Measurements from ENCODE around the gene EIF4EBP2.

EIF4EBP2 gene, protein sequence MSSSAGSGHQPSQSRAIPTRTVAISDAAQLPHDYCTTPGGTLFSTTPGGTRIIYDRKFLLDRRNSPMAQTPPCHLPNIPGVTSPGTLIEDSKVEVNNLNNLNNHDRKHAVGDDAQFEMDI

DNA sequence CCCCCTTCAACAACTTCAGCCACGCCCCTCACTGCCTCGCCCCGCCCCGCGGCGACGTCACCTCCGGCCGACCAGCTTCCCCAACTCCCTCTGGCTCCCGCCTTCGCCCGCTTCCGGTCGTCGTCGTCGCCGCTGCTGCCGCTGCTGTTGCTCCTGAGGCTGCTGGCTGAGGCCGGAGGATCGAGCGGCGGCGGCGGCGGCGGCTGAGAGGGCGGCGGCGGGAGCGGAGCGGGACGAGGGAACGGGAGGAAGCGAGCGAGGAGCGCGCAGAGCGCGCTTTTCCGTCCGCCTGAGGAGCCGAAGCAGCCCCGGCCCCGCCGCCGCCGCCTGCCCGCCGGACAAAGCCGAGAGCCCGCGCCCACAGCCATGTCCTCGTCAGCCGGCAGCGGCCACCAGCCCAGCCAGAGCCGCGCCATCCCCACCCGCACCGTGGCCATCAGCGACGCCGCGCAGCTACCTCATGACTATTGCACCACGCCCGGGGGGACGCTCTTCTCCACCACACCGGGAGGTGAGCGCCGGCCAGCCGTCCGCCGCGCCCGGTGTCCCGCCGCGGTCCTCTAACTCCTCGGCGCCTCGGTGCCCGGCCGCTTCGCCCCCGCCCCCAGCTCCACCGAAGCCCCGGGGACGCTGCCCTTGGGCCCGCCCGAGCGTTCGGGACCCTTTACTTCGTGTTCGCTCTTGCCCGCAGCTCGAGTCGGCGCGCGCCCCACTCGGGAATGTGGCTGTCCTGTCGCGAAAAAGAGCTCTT is at the start of gene EIF4EBP2:
TSS of gene EIF4EBP2 (plus strand) at position 110 of the 751 bp plus-strand sequence. CDS start at position 367, 257 bp downstream.
- DNase-seq (ENCODE audit: low read depth) = peak; percentile 95

DNA sequence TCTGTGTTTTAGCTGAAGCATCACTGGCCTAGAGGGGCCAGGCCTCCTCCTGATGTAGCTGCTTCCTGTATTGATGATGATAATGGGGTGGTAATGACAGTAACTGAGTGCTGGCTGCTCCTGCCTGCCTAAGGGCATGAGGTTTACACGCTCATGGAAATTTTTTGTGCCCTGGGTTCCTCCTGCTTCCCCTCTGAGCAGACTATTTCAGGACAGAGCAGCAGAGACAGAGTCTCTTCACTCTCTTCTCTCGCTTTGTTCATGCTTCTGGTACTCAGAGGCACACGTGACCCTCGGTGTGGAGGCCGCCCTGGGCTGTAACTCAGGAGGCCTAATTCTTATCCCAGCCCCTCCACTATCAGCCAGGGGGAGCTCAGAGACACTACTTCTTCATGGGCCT is 49.4 kb upstream of the EIF4EBP2 start:
- no peak for DNase-seq (ENCODE audit: low read depth)

DNA sequence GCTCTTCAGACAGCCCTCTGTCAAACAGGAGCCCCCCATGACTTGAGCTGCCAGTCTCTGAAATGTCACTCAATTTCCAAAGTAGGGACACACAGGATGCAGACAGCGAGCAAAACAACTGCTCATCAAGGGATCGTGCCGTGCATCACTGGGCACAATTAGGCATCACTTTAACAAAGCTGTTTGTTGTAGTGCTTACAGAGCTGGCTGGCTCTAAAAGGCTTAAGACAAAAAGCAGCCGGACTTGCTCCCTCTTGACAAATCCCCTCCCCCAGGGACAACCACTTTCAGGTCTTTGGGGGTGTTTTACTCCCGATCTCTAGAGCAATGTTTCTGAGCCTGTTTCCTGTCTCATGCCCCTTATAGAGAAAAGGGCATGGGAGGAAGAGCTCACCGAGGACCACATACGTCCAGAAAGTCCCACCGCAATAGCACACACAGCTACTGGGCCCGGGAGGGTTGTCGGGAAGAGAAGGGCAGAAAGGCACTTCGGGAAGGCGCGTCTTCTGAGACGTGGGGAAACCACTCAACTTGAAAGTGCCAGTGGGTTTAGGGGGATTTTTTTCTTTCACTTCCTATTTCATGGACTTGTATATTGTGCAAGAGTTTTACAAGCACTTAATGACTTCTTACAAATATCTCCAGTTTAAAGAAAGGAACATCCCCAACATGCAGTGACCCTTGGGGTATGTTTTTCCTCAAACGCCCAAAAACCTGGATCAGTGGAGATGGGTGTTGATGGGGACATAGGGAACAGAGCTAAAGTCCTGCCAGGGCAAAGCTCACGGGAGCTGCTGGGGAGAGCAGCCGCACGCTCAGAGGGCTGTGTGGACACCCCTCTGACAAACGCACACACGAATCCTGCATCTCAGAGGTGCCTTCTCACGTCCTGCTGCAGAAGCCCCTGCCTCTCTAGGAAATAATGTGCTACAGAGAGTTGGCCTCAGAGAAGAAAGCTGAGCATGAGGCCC is 48.6 kb upstream of the EIF4EBP2 start:
- no peak for DNase-seq (ENCODE audit: low read depth)

DNA sequence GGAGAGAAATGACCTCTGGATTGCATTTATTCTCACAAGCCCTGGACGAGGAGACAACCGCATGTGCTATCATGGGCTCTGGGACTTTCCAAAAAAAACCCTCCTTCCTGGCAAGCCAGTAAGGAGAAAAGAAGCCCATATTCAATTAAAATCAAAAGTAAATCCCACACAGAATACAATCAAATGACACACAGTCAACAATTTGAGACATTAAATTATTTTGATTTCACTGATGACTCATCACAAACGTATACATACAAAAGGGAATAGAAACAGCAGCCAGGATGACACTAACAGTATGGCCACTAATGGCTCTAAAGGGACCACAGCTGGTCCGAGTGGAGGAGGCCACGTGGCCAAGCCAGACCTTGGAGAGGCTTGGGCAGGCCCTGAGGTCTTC is 46.4 kb upstream of the EIF4EBP2 start:
- DNase-seq (ENCODE audit: low read depth) = peak; percentile 26

DNA sequence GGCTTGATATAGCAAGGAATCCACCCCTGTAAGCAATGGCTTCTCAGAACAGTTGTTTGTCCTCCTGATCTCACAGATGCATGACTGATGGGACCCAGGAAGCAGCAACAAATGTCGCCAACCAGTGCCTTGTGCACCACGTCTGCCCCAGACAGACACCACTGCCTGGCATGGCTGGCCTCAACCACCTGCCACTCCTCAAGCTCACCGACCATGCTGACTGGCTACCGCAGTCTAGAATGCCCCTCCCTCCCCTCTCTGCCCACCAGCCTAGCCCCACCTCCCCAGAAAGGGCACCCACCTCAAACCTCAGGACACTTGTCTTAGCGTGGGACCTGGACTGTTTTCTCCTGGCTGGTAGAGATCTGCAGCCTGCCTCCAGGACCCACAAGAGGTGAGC is 45.5 kb upstream of the EIF4EBP2 start:
- no peak for DNase-seq (ENCODE audit: low read depth)

DNA sequence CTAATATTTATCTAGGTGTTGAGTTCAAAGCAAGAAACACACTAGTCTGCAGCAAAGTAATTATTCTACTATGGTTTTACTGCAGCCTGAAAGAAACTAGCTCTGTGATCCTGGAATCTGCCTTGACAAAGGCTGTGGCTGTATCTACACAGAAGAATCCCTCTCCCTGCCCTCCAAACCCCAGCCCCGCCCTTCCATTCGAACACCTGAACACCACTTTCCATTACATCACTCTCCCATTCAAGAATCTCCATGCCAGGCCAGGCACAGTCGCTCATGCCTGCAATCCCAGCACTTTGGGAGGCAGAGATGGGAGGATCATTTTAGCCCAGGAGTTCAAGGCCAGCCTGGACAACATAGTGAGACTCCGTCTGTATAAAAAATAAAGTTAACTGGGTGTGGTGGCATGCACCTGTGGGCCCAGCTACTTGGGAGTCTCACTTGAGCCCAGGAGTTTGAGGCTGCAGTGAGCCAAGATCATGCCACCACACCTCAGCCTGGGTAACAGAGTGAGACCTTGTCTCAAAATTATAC is 44.9 kb upstream of the EIF4EBP2 start:
- DNase-seq (ENCODE audit: low read depth) = no peak

DNA sequence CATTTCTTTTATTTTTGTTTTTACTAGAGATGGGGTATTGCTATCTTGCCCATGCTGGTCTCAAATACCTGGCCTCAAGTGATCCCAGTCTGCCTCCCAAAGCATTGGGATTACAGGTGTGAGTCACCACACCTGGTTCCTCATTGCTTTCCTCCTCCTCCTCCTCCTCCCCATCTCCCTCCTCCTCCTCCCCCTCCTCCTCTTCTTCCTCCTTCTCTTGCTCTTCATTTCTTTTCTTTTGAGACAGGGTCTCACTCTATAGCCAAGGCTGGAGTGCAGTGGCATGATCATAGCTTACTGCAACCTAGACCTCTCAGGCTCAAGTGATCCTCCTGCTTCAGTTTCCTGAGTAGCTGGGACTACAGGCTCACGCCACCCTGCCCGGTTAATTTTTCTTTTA is 43.7 kb upstream of the EIF4EBP2 start:
- DNase-seq (ENCODE audit: low read depth) = no peak

DNA sequence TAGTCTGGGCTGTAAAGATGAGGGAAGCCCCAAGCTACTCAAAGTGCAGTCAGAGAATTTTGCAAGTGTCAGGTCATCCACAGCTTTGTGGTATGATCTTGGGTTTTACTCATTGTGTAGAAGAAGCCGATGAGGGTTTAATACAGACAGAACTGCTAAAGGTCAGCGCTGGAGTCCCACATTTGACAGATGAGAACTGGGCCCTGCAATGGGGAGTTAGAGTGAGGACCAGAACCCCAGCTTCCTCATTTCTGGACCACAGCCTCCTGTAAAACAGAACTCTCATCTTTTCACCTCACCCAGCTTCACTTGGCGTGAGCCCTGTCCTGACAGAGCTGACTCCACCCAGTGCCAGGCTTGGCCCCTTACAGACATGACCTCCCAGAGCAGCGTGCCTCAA is 41.6 kb upstream of the EIF4EBP2 start:
- DNase-seq (ENCODE audit: low read depth) = no peak

DNA sequence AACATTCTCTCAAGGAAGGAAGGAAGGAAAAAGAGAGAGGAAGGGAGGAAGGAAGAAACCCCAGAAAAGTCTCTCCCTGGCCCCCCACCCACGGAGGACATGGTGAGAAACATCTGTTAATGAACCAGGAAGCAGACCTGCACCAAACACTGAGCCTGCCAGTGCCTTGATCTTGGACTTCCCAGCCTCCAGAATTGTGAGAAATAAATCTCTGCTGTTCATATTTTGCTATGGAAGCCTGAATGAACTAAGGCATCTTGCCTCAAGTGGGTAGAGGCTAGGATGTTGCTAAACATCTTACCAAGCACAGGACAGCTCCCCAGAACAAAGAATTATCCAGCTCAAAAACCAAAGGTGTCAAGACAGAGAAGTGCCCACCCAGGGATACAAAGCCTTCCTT is 40.7 kb upstream of the EIF4EBP2 start:
- no peak for DNase-seq (ENCODE audit: low read depth)

DNA sequence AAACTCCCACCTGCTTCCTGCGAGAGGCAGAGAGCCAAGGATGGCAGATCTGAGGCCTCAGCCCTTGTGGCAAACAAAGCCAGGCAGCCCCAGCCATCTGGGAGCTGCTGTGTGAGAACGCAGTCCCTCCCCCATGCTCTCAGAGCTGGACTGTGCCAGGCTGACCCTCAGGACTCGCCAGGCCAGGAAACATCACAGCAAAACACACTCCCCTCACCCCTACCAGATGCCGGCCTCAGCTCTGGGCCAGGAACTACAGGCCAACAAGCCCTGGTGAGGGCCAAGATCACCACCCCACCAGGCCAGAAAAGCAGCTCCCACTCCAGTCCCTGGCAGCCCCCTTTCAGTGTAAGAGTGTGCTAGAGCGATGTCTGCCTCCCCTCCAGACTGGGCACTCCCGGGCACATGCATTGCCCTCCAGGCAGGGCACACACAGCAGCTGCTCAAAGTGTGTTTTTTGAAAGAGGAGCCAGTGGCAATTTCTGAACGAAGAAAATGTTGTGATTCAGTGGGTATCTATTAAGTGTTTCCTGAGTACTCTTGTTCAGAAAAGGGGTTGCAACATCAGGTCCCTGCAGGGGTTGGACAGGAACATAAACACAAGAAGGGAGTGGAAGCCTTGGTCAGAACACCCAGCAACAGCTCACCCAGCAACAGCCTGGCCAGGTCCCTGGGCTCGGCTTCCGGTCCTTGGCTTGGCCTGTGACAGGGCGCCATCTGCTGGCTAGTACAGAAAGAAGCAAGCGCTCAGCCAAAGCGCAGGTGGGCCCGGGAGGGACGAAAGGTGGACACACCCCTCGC is 39.8 kb upstream of the EIF4EBP2 start:
- DNase-seq (ENCODE audit: low read depth) = peak; percentile 97

DNA sequence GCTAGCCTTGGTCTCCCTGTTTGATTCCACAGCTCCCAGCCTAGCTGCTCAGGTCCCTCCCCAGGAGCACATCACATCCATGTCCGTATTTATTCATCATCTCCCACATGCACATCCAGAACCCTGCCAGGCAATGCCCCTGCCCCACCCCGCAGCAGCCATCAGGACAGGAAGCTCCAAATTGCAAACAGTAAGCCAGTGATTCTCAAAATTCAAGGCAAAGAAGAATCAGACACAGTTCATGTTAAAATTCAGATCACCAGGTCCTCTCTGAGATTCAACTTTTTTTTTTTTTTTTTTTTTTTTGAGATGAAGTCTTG is 39.2 kb upstream of the EIF4EBP2 start:
- DNase-seq (ENCODE audit: low read depth) = no peak

DNA sequence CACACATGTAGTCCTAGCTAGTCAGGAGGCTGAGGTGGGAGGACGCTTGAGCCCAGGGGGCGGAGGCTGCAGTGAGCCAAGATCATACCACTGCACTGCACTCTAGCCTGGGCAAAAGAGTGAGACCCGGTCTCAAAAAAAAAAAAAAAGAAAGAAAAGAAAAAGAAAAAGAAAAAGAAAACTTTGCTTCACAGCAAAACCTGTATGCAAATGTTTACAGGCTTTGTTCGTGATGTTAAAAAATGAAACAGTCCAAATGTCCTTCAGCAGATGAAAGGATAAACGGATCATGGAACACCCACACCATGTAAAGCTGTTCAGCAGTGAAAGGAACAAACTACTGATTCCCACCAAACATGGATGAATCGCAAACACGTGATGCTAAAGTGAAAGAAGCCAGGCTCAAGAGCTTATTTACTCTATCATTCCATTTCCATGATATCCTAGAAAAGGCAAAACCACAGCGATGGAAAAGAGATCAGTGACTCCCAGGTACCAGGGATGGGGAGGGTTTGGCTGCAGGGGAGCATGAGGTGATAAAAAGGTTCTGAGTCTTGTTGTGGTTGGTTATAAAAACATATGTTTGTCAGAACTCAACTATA is 36.6 kb upstream of the EIF4EBP2 start:
- peak; percentile 79 for DNase-seq (ENCODE audit: low read depth)

DNA sequence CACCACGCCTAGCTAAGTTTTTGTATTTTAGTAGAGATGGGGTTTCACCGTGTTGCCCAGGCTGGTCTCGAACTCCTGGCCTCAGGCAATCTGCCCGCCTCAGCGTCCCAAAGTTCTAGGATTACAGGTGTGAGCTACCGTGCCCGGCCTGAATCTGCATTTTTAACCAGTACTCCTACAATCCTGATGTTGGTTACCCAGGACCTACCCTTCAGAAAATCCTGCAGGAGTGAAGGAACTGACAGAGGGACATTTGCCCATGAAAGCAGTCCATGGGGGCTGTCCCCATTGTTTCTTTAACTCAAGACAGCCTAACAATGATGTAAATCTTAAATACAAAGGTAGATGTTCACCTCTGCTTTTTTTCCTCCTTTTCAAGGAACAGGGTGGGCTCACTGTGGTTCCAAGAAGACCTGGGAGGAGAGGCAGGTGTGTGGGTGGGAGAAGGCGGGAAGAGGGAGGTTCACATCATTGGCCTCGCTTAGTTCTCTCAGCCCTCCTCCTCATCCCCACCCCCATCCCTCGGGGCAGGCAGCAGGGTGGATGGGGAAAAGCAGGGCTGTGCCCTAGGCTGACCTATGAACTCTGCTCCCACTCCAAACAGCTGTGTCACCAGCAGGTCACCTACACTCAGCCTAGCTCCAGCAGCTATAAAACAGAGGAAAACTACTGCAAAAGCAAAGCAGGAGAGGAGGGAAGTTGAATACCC is 35.0 kb upstream of the EIF4EBP2 start:
- DNase-seq (ENCODE audit: low read depth) = no peak

DNA sequence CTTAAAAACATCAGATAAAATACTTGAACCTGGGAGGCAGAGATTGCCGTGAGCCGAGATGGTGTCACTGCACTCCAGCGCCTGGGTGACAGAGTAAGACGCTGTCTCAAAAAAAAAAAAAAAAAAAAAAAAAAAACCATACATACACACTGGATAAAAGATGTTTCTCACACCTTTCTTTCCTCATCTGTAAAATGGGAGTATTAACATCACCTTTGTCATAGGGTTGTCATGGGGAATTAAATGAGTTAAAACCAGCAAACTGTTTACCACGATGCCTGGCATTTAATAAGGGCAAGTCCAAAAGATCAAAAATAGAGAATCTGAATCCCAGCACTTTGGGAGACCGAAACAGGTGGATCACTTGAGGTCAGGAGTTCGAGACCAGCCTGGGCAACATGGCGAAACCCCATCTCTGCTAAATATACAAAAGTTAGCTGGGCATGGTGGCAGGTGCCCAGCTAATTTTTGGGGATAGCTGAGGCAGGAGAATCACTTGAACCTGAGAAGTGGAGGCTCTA is 34.4 kb upstream of the EIF4EBP2 start:
- DNase-seq (ENCODE audit: low read depth) = no peak

DNA sequence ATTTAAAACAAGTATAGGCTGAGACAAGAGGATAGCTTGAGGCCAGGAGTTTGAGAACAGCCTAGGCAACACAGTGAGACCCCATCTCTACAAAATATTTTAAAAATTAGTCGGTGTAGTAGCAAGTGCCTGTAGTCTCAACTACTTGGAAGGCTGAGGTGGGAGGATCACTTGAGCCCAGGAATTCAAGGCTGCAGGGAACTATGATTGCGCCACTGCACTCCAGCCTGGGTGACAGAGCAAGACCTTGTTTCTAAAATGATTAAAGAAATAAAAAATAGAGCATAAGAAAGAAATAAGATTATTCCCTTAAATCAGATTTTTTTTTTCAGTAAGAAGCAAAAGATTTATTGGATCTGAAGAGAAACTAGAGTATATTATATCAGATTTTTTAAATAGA is 33.2 kb upstream of the EIF4EBP2 start:
- peak; percentile 14 for DNase-seq (ENCODE audit: low read depth)

DNA sequence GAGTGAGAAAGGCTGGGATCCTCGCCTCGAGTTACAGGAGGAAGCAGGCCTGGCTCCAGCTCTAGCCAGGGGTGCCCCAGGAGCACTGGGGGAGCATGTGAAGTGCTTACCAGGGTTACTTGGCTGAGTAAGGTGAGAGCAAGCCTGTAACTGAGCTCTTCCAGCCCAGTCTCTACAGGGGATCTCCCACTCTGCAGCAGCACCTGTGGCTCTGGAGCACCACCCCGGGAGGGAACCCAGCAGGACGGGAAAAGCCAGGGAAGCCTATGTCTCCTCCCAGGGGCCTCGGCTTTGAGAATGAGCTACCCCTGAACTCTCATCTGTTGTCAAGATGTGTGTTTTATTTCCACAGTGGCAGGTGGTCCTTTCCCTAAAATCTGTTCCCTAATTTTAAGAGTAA is 32.1 kb upstream of the EIF4EBP2 start:
- DNase-seq (ENCODE audit: low read depth) = no peak

DNA sequence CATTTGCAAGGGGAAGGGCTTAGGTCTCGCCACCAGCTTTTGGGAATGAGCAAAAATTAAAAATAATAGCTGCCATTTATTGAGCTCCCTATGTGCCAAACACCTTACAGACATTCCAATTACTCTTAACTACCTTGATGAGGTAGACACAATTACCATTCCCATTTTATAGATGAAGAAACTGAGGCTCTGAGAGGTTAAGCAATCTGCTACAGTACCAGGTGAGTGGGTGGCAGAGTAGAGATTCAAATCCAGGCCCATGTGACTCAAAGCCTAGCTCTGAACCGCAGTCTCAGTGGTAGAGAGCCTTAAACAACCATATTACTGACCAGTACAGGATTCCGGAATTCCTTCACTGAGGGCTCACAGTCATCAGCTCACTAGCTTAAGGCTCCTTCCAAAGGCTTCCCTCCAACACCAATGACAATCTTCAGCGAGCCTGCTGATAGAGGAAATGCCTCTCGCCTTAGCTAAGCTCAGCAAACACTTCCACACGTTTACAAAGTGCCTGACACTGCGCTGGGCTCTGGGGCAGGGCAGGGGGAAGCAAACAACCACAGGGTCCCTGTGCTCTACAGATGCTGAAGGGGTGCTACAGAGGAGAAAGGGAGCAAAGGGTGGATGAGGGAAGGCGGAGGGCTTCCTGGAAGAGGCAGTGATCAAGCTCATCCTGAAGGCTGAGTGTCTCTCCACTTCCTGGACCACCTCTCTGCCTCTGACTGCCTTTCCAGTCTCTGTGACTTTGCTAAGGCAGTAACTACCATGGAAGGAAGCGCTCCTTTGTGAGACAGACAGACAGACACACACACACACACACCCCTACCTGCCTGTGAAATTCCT is 28.9 kb upstream of the EIF4EBP2 start:
- peak; percentile 71 for DNase-seq (ENCODE audit: low read depth)

DNA sequence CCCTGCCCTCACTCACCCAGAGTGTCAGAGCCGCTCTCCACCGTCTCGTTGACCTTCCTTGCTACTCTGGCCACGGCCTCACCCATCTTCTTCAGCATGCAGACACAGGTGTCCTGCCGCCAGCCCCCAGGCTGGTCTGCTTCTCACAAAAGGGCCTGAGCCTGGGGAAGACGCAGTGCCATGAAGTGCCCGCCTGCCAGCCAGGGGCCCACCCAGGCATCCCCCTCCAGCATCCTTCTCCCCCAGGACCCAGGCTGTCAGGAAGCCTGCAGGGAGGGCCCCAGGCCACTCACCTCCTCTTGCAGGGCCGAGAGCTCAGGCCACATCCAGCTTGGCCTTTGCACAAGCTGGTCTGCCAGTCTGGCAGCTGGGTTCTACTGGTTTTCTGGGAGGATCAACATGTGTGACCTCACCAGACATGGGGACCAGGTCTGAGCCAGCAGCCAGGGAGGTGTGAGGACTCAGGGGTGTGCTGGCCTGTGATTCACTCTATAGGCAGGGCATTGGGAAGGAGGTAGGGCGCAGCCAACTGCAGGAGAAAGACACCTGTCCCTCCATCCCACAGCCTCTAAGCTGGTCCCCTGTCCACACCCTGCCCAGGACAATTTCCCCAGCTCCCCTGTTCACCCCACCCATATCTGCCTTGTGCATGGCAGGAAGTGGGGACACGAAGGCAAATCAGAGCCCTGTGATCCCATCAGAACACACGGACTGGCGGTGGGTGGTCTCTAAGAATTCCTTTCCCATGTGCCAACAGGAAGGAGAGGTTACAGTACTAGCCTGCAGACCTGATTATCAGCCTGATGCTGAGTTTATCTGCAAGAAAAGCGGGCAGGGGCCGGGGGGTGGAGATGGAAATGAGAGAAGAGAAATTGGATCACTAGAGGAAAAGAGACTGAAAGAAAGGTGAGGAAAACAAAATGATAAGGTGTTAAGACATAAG is 27.2 kb upstream of the EIF4EBP2 start:
- DNase-seq (ENCODE audit: low read depth) = peak; percentile 25

Data from EH (cell line).